ENCODE data around the gene GLB1L.
A peak's percentile ranks its signal among the peaks of the same experiment; 100 is the strongest.
"Not testable (repeated sequence)": the region's sequence is repeated elsewhere in the genome, so short reads cannot be mapped to it uniquely, and the experiment has no call there.

Gene GLB1L
- total RNA-seq = 0.36 to 1.2 reads per million in 2 experiments

- peak; percentile 73 for DNase-seq (ENCODE audit: low read depth)
Measured at GRCh38 chr2:219245148-219245898, at the start of gene GLB1L, which contains the start of gene STK16. TSS of gene GLB1L (minus strand) at chr2:219245444. CDS start at chr2:219243573, 1,871 bp downstream. TSS of gene STK16 (plus strand) at chr2:219245479. CDS start at chr2:219246000, 521 bp downstream.

- DNase-seq (ENCODE audit: low read depth) = peak; percentile 82
Measured at GRCh38 chr2:219294356-219295351, 49.4 kb upstream of the GLB1L start.

DNA sequence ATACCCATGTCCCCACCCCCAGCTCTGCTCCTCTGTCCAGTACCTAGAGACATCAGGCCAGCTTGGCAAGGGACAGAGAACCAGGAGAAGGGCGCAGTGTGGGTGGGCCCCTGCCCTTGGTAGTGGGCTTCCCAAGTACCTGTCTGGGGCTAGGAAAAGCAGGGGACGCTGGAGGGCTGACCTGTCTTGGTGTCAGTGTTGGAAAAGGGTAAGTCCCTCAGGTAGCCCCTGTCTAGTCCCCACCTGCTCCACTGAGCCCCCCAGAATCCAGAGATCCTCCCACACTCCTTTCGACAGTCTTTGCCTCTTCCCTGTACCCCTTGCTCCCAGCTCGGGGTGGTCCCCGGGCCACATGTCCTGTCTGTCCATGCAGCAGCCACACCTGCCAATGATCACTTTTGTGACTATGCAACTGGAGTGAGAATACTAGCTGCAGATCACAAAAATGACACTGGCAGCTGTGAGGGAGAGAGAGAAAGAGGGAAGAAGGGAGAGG lies 48.5 kb upstream of the GLB1L start:
- no peak for DNase-seq (ENCODE audit: low read depth)

- DNase-seq (ENCODE audit: low read depth) = no peak
Measured at GRCh38 chr2:219292616-219293015, 47.4 kb upstream of the GLB1L start.

- no peak for DNase-seq (ENCODE audit: low read depth)
Measured at GRCh38 chr2:219291910-219292490, 46.8 kb upstream of the GLB1L start.

DNA sequence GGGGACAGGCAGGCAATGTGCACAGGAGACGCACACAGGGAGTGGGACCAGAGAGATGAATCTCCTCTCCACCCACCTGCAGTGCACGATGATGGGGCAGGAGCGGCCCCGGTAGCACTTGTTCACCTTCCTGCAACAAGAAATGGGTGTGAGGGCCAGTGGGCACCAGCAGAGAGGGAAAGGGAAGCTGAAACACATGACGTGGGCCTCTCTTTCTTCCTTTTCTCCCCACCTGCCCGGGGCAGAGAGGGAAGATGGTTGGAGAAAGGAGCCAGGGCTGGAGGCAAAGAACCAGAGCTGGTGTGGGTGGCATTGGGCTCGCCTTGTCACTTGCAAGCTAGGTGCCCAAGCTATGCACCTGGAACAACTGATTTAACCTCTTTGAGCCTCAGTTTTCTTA lies 46.1 kb upstream of the GLB1L start:
- DNase-seq (ENCODE audit: low read depth) = no peak

- no peak for DNase-seq (ENCODE audit: low read depth)
Measured at GRCh38 chr2:219290381-219291171, 45.3 kb upstream of the GLB1L start.

DNA sequence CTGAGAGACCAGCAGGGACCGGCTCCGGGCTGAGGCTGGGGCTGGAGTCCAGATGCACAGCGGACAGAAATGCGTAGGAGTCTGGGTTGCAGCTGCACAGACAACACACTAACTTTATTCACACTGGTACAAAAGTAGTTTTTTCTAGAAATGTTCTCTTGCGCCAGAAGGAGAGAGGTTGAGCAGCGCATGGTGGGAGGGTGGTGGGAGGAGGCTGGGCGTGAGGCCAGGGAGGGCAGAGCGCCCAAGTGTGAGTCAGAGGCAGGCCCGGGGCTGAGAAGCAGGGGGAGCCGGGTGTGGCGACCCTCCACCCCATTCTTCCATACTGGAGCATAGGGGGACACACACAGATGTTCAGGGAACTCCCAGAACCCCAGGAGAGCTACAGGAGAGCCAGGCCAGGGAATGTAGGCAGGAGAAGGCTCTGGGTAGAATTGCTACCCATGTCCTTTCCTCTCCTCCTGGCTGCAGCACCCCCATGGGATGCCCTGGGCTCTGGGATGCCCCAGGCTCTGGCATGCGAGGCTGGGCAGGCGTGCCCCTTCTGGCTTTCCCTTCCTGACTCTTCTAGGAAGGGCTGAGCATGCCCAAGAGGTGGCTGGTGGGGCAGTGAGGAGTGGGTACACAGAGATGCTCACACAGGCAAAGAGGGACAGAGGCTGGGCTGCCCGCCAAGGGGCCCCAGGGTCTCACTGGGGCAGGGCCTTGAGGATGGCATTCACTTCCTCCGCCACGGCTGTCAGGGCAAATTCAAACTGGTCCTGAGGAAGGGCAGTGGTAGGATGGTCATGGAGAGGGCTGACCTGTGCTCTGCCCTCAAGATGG lies 44.5 kb upstream of the GLB1L start:
- DNase-seq (ENCODE audit: low read depth) = no peak

DNA sequence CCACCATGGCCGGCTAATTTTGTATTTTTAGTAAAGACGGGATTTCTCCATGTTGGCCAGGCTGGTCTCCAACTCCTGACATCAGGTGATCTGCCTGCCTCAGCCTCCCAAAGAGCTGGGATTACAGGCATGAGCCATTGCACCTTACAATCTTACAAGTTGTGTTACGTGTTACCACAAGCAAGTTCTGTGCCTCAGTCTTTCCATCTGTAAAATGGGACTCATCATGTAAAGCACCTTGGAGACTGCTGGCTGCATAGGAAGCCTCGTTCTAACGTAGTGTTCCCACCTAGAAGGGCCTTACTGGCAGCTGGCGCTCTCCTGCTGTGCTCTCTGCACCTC lies 43.9 kb upstream of the GLB1L start:
- DNase-seq (ENCODE audit: low read depth) = no peak

DNA sequence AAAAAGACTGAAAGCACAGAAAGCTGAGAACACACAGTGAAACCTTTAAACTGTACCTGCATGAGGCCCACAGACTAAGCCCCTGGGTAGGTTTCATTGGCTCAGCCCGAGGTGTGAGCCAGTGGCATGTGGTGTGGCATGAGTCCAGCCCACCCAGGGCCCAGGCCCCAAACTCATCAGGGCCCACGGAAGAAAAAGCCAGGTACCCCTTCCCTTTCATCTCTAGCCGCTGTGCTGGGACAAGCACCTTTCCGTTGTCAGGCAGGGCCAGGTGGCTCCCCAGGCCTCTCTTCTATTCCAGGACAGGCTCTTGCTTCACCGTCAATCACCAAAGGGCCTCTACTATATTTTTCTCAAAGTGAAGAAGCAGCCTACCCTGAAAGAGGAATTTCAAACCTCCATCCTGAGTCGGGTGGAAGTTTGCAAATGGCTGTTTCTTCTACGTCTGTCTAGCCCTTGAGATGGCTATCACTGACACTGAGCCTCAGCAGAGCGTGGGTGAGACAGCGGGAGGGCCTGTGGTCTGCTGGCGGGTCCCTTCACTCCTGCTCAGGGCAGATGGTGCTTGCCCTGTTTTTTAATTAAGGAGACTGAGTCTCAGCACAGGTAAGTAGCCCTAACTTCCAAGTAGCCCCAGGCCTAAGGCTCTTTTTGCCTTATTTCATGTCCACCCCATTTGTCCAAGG lies 42.5 kb upstream of the GLB1L start:
- no peak for DNase-seq (ENCODE audit: low read depth)

- DNase-seq (ENCODE audit: low read depth) = not testable (repeated sequence)
Measured at GRCh38 chr2:219287116-219287440, 41.8 kb upstream of the GLB1L start.

DNA sequence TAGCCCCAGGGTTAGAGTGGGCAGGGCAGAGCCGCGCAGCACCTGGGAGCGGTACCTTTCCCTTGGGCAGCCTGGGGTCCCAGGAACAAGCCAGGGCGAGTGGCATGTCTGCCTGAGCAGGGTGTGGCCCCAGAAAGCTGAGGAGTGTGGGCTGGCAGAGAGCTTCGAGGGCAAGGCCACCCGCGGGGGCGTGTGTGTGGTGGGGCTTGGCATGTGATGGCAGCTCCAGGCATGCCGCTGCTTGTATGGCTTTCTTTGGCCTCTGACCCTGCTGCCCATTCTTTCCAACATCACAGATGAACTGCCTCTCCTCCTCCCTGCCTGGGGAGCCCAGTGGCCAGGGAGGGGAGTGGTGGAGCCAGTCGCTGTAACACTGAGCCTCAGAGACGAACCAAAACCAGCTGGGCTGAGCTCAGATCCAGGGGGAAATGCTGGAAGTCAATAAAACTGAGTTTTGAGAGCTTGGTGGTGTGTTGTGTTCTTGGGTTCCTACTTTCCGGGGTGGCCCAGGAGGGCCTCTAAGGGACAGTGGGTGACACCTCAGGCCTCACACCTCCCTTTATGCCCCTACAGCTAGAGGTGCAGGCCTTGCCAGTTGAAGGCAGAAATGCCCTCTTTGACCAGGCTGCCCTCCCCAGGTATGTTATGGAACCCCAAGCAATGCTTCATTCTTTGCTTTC lies 41.3 kb upstream of the GLB1L start:
- no peak for DNase-seq (ENCODE audit: low read depth)

DNA sequence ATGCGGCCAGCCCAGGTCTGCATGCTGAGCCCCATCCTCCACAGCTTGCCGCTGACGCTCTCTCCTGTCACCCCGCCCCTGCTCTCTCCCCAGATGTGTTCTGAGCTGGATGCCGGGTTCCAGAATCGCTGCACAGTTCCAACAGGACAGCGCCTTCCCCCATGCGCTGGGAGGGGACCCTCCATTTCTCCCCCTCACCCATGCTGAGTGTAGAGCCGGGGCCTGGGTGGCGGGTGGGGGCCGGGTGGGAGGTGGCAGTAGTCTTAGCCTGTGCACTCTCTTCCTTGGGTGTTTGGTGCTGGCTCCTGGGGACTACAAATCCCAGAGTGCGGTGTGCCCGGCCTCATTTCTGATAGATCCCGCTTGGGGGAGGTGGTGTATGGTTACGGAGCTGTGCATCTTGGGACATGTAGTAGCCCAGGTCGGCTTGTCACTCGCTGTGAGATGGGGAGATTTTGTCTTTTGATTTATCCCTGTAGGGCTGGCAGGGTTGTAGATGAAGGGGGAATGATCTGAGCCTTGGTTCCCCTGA lies 40.7 kb upstream of the GLB1L start:
- no peak for DNase-seq (ENCODE audit: low read depth)

DNA sequence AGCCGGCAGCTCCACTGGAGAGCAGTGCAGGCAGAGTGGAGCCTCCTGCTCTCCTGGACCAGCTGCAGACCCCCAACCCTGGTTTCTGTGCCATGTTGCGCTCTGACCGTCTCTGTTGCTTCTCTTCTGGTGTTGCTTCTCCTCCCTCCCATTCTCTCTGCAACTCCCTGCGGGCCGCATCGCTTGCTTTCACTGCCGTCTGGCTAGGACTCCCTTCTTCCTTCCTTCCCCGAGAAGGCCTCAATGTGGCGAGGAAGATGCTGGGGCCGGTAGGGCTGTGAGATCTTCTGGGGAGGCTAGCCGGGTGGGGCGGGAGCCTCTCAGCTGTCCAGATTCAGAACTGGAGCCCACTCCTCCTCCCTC lies 40.1 kb upstream of the GLB1L start:
- no peak for DNase-seq (ENCODE audit: low read depth)

DNA sequence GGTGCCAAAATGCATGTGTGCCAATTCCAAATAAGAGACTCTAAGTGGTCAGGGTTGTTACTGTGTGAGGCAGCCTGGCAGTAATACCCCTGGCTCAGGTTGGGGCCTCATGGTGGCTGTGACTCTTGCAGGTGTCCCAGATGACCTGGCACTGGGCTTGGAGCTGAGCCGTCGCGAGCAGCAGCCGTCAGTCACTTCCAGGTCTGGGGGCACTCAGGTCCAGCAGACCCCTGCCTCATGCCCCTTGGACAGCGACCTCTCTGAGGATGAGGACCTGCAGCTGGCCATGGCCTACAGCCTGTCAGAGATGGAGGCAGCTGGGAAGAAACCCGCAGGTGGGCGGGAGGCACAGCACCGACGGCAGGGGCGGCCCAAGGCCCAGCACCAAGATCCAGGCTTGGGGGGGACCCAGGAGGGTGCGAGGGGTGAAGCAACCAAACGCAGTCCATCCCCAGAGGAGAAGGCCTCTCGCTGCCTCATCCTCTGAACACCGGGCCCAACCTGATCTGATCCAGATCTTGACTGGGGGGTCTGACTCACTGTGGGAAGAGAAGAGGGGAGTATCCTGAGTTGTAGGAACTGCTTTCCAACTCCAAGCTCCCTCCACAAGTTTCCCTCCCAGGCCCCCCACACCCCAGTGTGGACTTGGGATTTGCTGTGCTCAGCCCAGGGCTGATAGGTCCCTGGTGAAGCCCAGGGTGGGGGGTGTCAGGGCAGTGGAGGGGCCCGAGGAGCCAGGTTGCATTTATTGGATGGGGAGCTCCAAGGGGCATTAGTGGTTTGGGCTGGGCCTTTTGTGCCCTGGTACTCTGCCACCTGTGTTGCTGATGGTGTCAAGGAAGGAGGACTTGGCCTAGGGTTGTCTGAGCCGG lies 39.5 kb upstream of the GLB1L start:
- DNase-seq (ENCODE audit: low read depth) = no peak

DNA sequence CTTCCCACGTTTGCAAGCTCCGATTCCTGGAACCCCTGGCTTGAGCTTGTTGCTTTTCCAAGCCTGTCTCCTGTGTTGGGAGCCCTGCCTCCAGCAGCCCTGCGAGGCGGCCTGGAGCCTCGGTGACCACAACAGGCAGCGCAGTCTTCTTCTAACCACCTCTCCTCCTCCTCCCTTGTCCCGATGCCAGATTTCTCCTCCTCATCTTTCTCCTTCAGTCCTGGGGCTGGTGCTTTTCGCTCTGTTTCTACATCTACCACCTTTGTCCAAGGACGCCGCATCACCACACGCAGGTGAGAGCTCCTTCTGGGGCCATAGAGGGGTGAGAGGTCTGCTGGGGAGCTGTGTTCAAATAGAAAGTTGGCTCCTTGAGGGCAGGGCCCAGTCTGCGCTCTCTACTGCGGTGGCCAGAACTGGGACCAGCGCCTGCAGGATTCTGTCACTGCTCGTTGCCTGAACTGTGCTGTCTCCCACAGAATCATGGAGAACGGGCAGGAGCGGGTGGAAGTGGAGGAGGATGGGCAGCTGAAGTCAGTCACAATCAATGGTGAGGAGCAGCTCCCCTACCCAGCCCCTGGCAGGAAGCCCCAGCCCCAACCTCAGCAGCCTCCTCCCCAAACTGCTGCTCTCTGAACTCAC lies 37.8 kb upstream of the GLB1L start:
- no peak for DNase-seq (ENCODE audit: low read depth)

DNA sequence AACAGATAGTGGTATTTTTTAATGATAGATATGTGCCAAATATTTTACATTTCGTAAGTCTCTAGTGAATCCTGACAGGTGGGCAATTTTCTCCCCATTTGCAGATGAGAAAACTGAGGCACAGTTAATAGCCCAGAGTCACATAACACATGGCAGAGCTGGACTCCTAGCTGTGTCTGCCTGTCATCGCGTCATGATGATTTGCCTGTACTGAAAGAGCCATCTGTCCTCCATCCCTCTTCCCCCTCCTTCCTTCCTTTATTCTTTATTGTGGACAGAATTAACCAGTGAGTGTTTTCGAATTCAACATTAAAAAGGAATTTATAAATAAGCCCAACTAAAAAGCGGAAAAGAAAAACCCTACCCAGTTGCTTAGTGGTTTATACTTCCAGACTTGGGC lies 37.1 kb upstream of the GLB1L start:
- DNase-seq (ENCODE audit: low read depth) = no peak

DNA sequence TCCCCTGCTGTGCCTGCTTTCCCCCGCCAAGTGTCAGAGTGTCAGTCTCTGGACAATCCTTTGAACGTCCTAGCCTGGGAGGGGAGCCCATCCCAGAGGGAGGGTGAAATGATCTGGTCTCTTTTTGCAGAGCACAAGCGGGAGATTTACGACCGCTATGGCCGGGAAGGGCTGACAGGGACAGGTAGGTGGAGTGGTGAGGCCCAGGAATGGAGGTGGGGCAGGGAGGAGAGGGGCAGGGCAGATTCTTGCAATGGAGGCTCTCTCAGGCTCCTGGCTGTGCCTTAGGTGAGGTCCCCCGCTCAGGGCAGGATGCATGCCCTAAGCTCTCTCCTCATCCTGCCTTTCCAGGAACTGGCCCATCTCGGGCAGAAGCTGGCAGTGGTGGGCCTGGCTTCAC lies 36.3 kb upstream of the GLB1L start:
- DNase-seq (ENCODE audit: low read depth) = no peak
